CD14-positive monocyte (primary cell): ENCODE measurements around the gene HSP90AA1. TPM values are rescaled to one million over a fixed set of nuclear protein-coding genes. Genes with fewer than 3 reads are reported as not detected.
"Not testable (repeated sequence)": the region's sequence is repeated elsewhere in the genome, so short reads cannot be mapped to it uniquely, and the experiment has no call there.

Source experiments
- DNase-seq, 3 donors: peaks; one replicate each; pipeline ENCODE4 v3.0.0-alpha.2; 2011 to 2022
- H2AFZ ChIP-seq: 2 replicates; pipeline ENCODE4 v1.6.0; 2012; ENCODE audit warnings: mild to moderate bottlenecking, low read depth, low read length, inconsistent platforms; ENCODE audit not compliant: insufficient read depth, poor library complexity, severe bottlenecking
- H3K27ac ChIP-seq, 2 donors: 1 replicate in 1 of 2; 2 replicates in 1 of 2; pipeline ENCODE4 v1.5.1; 2012 to 2013; ENCODE audit warnings: low read length in 2 of 2, control low read depth in 1 of 2, inconsistent platforms in 1 of 2, low read depth in 1 of 2, mild to moderate bottlenecking in 1 of 2
- H3K27me3 ChIP-seq, 2 donors: one replicate each; pipeline versions ENCODE4 v1.6.0 to v1.6.1; 2011 to 2013; ENCODE audit warnings: low read length in 2 of 2; ENCODE audit not compliant: control insufficient read depth in 2 of 2, insufficient read depth in 2 of 2
- H3K36me3 ChIP-seq, 2 donors: replicated peaks in 1 of 2; 1 replicate in 1 of 2; 2 replicates in 1 of 2; pipeline versions ENCODE4 v1.5.1 to v1.6.1; 2012 to 2013; ENCODE audit warnings: low read length in 2 of 2, control low read depth in 1 of 2, inconsistent platforms in 1 of 2, mild to moderate bottlenecking in 1 of 2; ENCODE audit not compliant: insufficient read depth in 2 of 2, control insufficient read depth in 1 of 2
- H3K4me1 ChIP-seq, 2 donors: 1 replicate in 1 of 2; 2 replicates in 1 of 2; pipeline versions ENCODE4 v1.5.1 to v1.6.1; 2012 to 2013; ENCODE audit warnings: low read length in 2 of 2, control low read depth in 1 of 2, inconsistent platforms in 1 of 2, mild to moderate bottlenecking in 1 of 2, moderate library complexity in 1 of 2; ENCODE audit not compliant: insufficient read depth in 2 of 2, control insufficient read depth in 1 of 2
- H3K4me2 ChIP-seq: replicated peaks from 2 replicates; pipeline ENCODE3; 2012; ENCODE audit warnings: low read length, moderate library complexity, mild to moderate bottlenecking; ENCODE audit not compliant: poor library complexity, severe bottlenecking; ENCODE audit errors: extremely low read depth
- H3K4me3 ChIP-seq, 3 experiments: fragments of 200-600 bp in 1 of 3; sonication (generic) in 1 of 3; replicated peaks in 1 of 3; 1 replicate in 2 of 3; 2 replicates in 1 of 3; pipeline ENCODE4 v1.5.1; 2011 to 2013; ENCODE audit warnings: low read length in 3 of 3, mild to moderate bottlenecking in 3 of 3, control low read depth in 2 of 3, low read depth in 2 of 3, inconsistent platforms in 1 of 3, moderate library complexity in 1 of 3
- H3K79me2 ChIP-seq: 2 replicates; pipeline ENCODE4 v1.6.0; 2012; ENCODE audit warnings: mild to moderate bottlenecking, control low read depth, inconsistent platforms, low read length, moderate library complexity; ENCODE audit not compliant: insufficient read depth
- H3K9ac ChIP-seq: 2 replicates; pipeline ENCODE4 v1.6.0; 2017; ENCODE audit warnings: low read length, mild to moderate bottlenecking; ENCODE audit not compliant: insufficient read depth, poor library complexity, severe bottlenecking
- H3K9me3 ChIP-seq, 2 donors: replicated peaks in 1 of 2; 1 replicate in 1 of 2; 2 replicates in 1 of 2; pipeline versions ENCODE4 v1.5.1 to v1.6.1; 2012 to 2013; ENCODE audit warnings: low read length in 2 of 2, control low read depth in 1 of 2; ENCODE audit not compliant: control insufficient read depth in 1 of 2, insufficient read depth in 1 of 2
- H4K20me1 ChIP-seq: 2 replicates; pipeline ENCODE4 v1.6.0; 2012; ENCODE audit warnings: mild to moderate bottlenecking, low read length, control low read depth, moderate library complexity; ENCODE audit not compliant: insufficient read depth
- H3K27ac Mint-ChIP-seq, 7 donors: one replicate each; pipeline ENCODE4 v1.8.0; 2020; ENCODE audit warnings: mild to moderate bottlenecking in 7 of 7, mixed read lengths in 7 of 7, moderate library complexity in 6 of 7, inconsistent platforms in 2 of 7
- H3K27me3 Mint-ChIP-seq, 3 donors: one replicate each; pipeline ENCODE4 v1.8.0; 2021 to 2022; ENCODE audit warnings: low read depth in 3 of 3, mild to moderate bottlenecking in 3 of 3, mixed read lengths in 3 of 3, moderate library complexity in 3 of 3, inconsistent platforms in 1 of 3
- H3K36me3 Mint-ChIP-seq, 2 donors: one replicate each; pipeline ENCODE4 v1.8.0; 2020; ENCODE audit warnings: mixed read lengths in 2 of 2, inconsistent platforms in 1 of 2, mild to moderate bottlenecking in 1 of 2
- H3K4me1 Mint-ChIP-seq: one replicate; pipeline ENCODE4 v1.8.0; 2020; ENCODE audit warnings: mild to moderate bottlenecking, mixed read lengths
- H3K4me3 Mint-ChIP-seq, 2 donors: one replicate each; pipeline ENCODE4 v1.8.0; 2020; ENCODE audit warnings: mild to moderate bottlenecking in 2 of 2, mixed read lengths in 2 of 2, moderate library complexity in 1 of 2
- H3K9me3 Mint-ChIP-seq, 7 donors: one replicate each; pipeline ENCODE4 v1.8.0; 2020 to 2022; ENCODE audit warnings: mixed read lengths in 7 of 7, mild to moderate bottlenecking in 6 of 7, moderate library complexity in 6 of 7, inconsistent platforms in 2 of 7
- CTCF ChIP-seq: fragments of 200-600 bp; IDR thresholded peaks from one replicate; pipeline ENCODE4 v1.8.0; 2022; ENCODE audit warnings: antibody characterized with exemption, mild to moderate bottlenecking
- WGBS: methylation state at CpG from one replicate; pipeline ENCODE4 v1.1.5; 2013; ENCODE audit warnings: missing lambda C conversion rate; ENCODE audit not compliant: insufficient coverage; 5-methylcytosine and 5-hydroxymethylcytosine counted together
- intact Hi-C, 2 donors: fragments of 100-400 bp; cut with micrococcal nuclease; formaldehyde crosslinking; loops; one replicate each; pipeline versions ENCODE4 v1.15.0 to v1.15.1; 2023
- polyA plus RNA-seq, 3 donors: library from polyadenylated mRNA; depleted of rRNA in 1 of 3; unstranded in 2 of 3; stranded (reverse) in 1 of 3; fragments of 300-500 nt in 2 of 3; fragments of >200 nt in 1 of 3; fragmentation: Illumina TruSeq in 2 of 3; gene quantifications; 1 replicate in 2 of 3; 2 replicates in 1 of 3; pipeline ENCODE4 v1.2.3, GENCODE V29; 2012 to 2021

The HSP90AA1 gene
- polyA plus RNA-seq, 3 donors = 149 to 211 (median 180) TPM

DNA sequence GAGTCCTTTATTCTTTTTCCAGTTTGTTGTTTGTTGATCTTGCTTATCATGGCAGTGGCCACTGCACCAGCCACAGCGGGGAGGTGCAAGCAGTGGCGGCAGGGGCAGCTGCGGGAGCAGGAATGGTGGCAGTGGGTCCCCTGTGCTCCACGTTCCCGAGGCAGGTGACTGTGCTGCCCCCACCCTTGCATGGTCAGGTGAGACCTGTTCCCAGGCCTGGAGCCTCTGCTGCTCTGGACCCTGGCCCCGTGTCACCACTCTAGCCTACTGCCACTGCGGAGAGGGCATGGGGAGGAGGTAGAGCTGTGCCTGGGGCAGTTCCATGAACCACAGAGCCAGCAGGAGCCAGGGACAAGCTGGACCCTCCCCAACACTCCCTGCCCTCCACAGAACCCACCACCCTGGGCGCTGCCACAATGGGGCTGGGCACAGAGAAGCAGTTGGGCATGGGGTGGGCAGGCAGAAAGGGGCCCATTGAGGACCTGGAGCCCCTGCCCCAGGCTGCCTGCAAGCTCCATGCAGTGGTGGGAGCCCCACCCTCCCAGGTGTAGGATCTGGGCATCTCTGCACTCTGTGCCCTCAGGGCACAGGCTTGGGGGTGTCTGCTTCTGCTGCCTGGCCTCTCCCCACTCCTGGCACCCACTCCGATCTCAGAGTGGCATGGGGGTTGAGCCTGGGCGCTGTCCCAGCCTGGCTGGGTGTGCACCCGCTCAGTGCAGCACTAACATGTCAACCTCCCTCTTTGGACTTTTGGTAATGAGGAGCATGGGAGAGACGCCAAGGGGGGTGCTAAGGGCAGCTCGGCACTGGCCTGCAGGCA, 29.7 kb upstream of the HSP90AA1 start:
- H2AFZ ChIP-seq = no peak overlapping the region
- Mint-ChIP-seq H3K27ac (no peak overlapping the region), H3K27me3 (peaks cover 4 to 5% (median 4%) of the 10 kb centered on the region in 3 donors), H3K36me3 (no peaks in the 10 kb centered on the region), H3K4me1 (no peaks in the 10 kb centered on the region), H3K4me3 (no peak overlapping the region), H3K9me3 (peaks cover 6 to 19% (median 12%) of the 10 kb centered on the region in 7 donors)
- H3K4me3 ChIP-seq = no peak overlapping the region
- no peak overlapping the region for H3K27ac ChIP-seq
- intact Hi-C loops = no loop called here
- H3K9me3 ChIP-seq = peaks cover 4 to 17% of the 10 kb centered on the region in 2 donors
- H3K4me2 ChIP-seq = no peak overlapping the region
- H3K9ac ChIP-seq = no peak overlapping the region
- H3K4me1 ChIP-seq = no peaks in the 10 kb centered on the region
- no peaks in the 10 kb centered on the region for H3K27me3 ChIP-seq
- H3K79me2 ChIP-seq = no peaks in the 10 kb centered on the region
- H3K36me3 ChIP-seq = no peaks in the 10 kb centered on the region
- no peaks in the 10 kb centered on the region for H4K20me1 ChIP-seq
- TF ChIP-seq CTCF = no peak
- no peak for DNase-seq
- WGBS = 100% methylated on average over 6 of the region's 13 CpGs

DNA sequence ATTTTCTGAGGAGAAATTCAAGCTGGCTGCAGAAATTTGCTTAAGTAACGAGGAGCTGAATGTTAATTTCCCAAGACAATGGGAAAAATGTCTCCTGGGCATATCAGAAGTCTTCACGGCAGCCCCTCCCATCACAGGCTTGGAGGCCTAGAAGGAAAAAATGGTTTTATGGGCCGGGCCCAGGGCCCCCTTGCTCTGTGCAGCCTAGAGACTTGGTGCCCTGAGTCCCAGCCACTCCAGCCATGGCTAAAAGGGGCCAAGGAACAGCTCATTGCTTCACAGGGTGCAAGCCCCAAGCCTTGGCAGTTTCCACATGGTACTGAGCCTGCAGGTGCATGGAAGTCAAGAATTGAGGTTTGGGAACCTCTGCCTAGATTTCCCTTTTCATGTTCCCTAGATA, 24.3 kb upstream of the HSP90AA1 start:
- H3K4me1 ChIP-seq = peaks cover 7 to 8% of the 10 kb centered on the region in 2 donors
- H3K4me2 ChIP-seq = no peak overlapping the region
- no peaks in the 10 kb centered on the region for H3K79me2 ChIP-seq
- Mint-ChIP-seq H3K36me3 (no peaks in the 10 kb centered on the region), H3K27me3 (peaks cover 0 to 5% (median 2%) of the 10 kb centered on the region in 3 donors), H3K27ac (no peak overlapping the region), H3K4me3 (no peak overlapping the region), H3K9me3 (peaks cover under 1 to 25% (median 15%) of the 10 kb centered on the region in 7 donors), H3K4me1 (peaks cover 10% of the 10 kb centered on the region)
- DNase-seq = no peak
- H2AFZ ChIP-seq = no peak overlapping the region
- H3K36me3 ChIP-seq = no peaks in the 10 kb centered on the region
- no peak for TF ChIP-seq CTCF
- intact Hi-C loops = no loop called here
- H3K27ac ChIP-seq = no peak overlapping the region
- 100% methylated on average over 1 of the region's 3 CpGs for WGBS
- H3K4me3 ChIP-seq = no peak overlapping the region
- no peak overlapping the region for H3K9ac ChIP-seq
- no peaks in the 10 kb centered on the region for H3K27me3 ChIP-seq
- H3K9me3 ChIP-seq = peaks cover 0 to 6% of the 10 kb centered on the region in 2 donors
- no peaks in the 10 kb centered on the region for H4K20me1 ChIP-seq

- H3K79me2 ChIP-seq, H4K20me1 ChIP-seq, H3K4me2 ChIP-seq, H3K27me3 ChIP-seq, H3K4me3 ChIP-seq, H3K27ac Mint-ChIP-seq, intact Hi-C loops, H3K9ac ChIP-seq, H3K36me3 Mint-ChIP-seq, H3K27ac ChIP-seq, H3K9me3 ChIP-seq, H3K36me3 ChIP-seq, H3K27me3 Mint-ChIP-seq, DNase-seq, H2AFZ ChIP-seq, H3K4me3 Mint-ChIP-seq: not testable (repeated sequence)
- no CpG with 5 or more reads among the region's 1 CpG for WGBS
- Mint-ChIP-seq H3K9me3 (peaks cover 0 to 25% (median 15%) of the 10 kb centered on the region in 7 donors), H3K4me1 (peaks cover 20% of the 10 kb centered on the region)
- peaks cover 18% of the 10 kb centered on the region in 2 donors for H3K4me1 ChIP-seq
These were observed 22.5 kb upstream of the HSP90AA1 start for GRCh38 chr14:102109332-102109731.
